ENCODE measurements around the gene ALX4.

ALX4 gene

DNA sequence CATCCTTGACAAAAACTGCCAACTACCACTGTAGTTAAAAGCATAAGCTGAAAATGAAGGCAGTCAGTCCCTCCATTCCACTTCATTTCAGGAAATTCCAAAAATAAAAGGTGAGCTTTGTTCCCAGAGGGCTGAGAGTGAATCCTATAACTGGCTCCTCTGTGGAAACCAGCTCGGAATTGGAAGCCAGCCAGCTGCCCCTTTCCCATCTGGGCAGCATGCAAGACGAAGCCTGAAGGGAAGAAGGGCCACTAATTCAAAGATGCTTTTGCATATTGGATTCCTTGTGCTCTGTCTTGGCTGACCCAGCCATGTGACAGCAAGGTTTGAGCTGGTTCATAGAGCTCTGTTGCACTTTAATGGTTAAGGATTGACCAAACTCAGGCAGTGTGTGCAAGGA lies 83.4 kb downstream of the ALX4 start:
- TF ChIP-seq CTCF (IDR thresholded peaks at IDR 0.05; ENCODE audit: low read depth, low read length) (no peak), EZH2phosphoT487 (IDR thresholded peaks at IDR 0.05; ENCODE audit: low read depth) (no peak)
- Histone ChIP-seq H3K4me2 (ENCODE audit: low read length) (no peak overlapping the region), H2AFZ (ENCODE audit: low read depth, low read length) (no peak overlapping the region)

GRCh38 chr11:44224867-44225501 lies 85.0 kb downstream of the ALX4 start:
- Histone ChIP-seq H3K27ac (ENCODE audit: low read length) (no peak overlapping the region), H3K36me3 (replicated peaks; ENCODE audit: low read depth, low read length) (peaks cover 3% of the 10 kb centered on the region), H4K20me1 (ENCODE audit: insufficient read depth, low read length) (0 out of 2 replicates have a peak, but pooled peaks cover 3% of the 10 kb centered on the region), H2AFZ (ENCODE audit: low read depth, low read length) (no peak overlapping the region), H3K79me2 (ENCODE audit: low read length) (no peaks in the 10 kb centered on the region), H3K4me1 (ENCODE audit: low read length) (no peaks in the 10 kb centered on the region), H3K4me2 (ENCODE audit: low read length) (no peak overlapping the region), H3K27me3 (ENCODE audit: low read depth, low read length) (no peaks in the 10 kb centered on the region), H3K4me3 (ENCODE audit: low read length) (no peak overlapping the region), H3K9me3 (ENCODE audit: insufficient read depth, low read length) (no peaks in the 10 kb centered on the region), H3K9ac (ENCODE audit: low read length) (no peak overlapping the region)
- TF ChIP-seq EZH2phosphoT487 (IDR thresholded peaks at IDR 0.05; ENCODE audit: low read depth) (no peak), CTCF (IDR thresholded peaks at IDR 0.05; ENCODE audit: low read depth, low read length) (no peak)

More for the DNA sequence above, 83.4 kb downstream of the ALX4 start:
- Histone ChIP-seq H3K79me2 (ENCODE audit: low read length) (no peaks in the 10 kb centered on the region), H3K27ac (ENCODE audit: low read length) (no peak overlapping the region), H3K9ac (ENCODE audit: low read length) (no peak overlapping the region), H3K9me3 (ENCODE audit: insufficient read depth, low read length) (no peaks in the 10 kb centered on the region), H3K4me3 (ENCODE audit: low read length) (no peak overlapping the region), H3K27me3 (ENCODE audit: low read depth, low read length) (no peaks in the 10 kb centered on the region), H4K20me1 (ENCODE audit: insufficient read depth, low read length) (0 out of 2 replicates have a peak, but pooled peaks cover 3% of the 10 kb centered on the region), H3K4me1 (ENCODE audit: low read length) (no peaks in the 10 kb centered on the region), H3K36me3 (replicated peaks; ENCODE audit: low read depth, low read length) (peaks cover 3% of the 10 kb centered on the region)

DNA sequence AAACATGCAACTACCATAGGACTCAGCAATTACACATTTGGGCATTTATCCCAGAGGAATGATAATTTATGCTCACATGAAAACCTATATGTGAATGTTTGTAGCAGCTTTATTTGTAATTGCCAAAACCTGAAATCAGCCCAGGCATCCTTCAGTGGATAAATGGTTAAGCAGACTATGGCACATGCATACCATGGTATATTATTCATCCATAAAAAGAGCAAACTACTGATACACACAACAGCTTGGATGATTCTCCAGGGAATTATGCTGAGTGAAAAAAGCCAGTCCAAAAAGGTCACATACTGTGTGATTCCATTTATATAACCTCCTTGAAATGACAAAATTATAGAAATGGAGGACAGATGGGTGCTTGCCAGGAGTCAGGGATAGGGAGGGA lies 86.7 kb downstream of the ALX4 start:
- Histone ChIP-seq H2AFZ (ENCODE audit: low read depth, low read length) (no peak overlapping the region), H3K4me3 (ENCODE audit: low read length) (no peak overlapping the region), H3K27me3 (ENCODE audit: low read depth, low read length) (no peaks in the 10 kb centered on the region), H3K36me3 (replicated peaks; ENCODE audit: low read depth, low read length) (peaks cover 3% of the 10 kb centered on the region), H3K4me2 (ENCODE audit: low read length) (no peak overlapping the region), H3K4me1 (ENCODE audit: low read length) (no peaks in the 10 kb centered on the region), H3K79me2 (ENCODE audit: low read length) (no peaks in the 10 kb centered on the region), H3K27ac (ENCODE audit: low read length) (no peak overlapping the region), H3K9me3 (ENCODE audit: insufficient read depth, low read length) (no peaks in the 10 kb centered on the region), H4K20me1 (ENCODE audit: insufficient read depth, low read length) (0 out of 2 replicates have a peak, but pooled peaks cover 3% of the 10 kb centered on the region), H3K9ac (ENCODE audit: low read length) (no peak overlapping the region)
- TF ChIP-seq EZH2phosphoT487 (IDR thresholded peaks at IDR 0.05; ENCODE audit: low read depth) (no peak), CTCF (IDR thresholded peaks at IDR 0.05; ENCODE audit: low read depth, low read length) (no peak)

DNA sequence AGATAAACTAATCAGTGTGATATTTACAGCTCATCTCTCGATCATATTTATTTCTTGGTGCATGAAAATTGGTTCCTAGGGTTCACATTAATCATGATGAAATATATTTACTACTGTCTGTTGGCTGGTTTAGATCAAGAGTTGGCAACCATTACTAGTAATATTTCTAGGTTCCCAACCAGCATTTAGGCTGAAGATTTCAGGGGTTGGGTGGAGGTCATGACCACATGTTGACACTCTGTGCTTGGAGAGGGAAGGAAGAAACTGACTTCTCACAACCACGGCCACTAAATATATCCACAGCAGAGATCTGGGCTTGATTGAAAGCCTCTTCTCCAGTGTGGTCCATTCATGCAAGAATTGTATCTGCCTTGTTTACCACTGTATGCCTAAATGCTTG lies 87.9 kb downstream of the ALX4 start:
- no peak overlapping the region for H2AFZ ChIP-seq (ENCODE audit: low read depth, low read length)
- no peak for TF ChIP-seq CTCF (IDR thresholded peaks at IDR 0.05; ENCODE audit: low read depth, low read length)
- TF ChIP-seq EZH2phosphoT487 (IDR thresholded peaks at IDR 0.05; ENCODE audit: low read depth): no peak
- H3K4me2 ChIP-seq (ENCODE audit: low read length): no peak overlapping the region
- no peak overlapping the region for H3K27ac ChIP-seq (ENCODE audit: low read length)
- H3K9me3 ChIP-seq (ENCODE audit: insufficient read depth, low read length): no peaks in the 10 kb centered on the region
- no peak overlapping the region for H3K4me3 ChIP-seq (ENCODE audit: low read length)
- no peak overlapping the region for H3K9ac ChIP-seq (ENCODE audit: low read length)
- 0 out of 2 replicates have a peak, but pooled peaks cover 3% of the 10 kb centered on the region for H4K20me1 ChIP-seq (ENCODE audit: insufficient read depth, low read length)
- H3K27me3 ChIP-seq (ENCODE audit: low read depth, low read length): no peaks in the 10 kb centered on the region
- peaks cover 3% of the 10 kb centered on the region for H3K36me3 ChIP-seq (replicated peaks; ENCODE audit: low read depth, low read length)
- no peaks in the 10 kb centered on the region for H3K4me1 ChIP-seq (ENCODE audit: low read length)
- no peaks in the 10 kb centered on the region for H3K79me2 ChIP-seq (ENCODE audit: low read length)
